ENCODE data around the gene RNF213.

Gene RNF213

GRCh38 chr17:80363120-80363515 is 102.5 kb downstream of the RNF213 start:
- no peak for TF ChIP-seq CTCF (IDR thresholded peaks at IDR 0.05; ENCODE audit: borderline replicate concordance, insufficient read depth, low read depth, low read length)
- no peak overlapping the region for H3K4me3 ChIP-seq (ENCODE audit: low read depth, low read length)

- no peak for TF ChIP-seq CTCF (IDR thresholded peaks at IDR 0.05; ENCODE audit: borderline replicate concordance, insufficient read depth, low read depth, low read length)
- H3K4me3 ChIP-seq (ENCODE audit: low read depth, low read length) = no peak overlapping the region
Measured at GRCh38 chr17:80363518-80364090, 103.0 kb downstream of the RNF213 start.

GRCh38 chr17:80364091-80364691 is 103.5 kb downstream of the RNF213 start:
- H3K4me3 ChIP-seq (ENCODE audit: low read depth, low read length) = no peak overlapping the region
- peak; percentile 23; the same call in 1 of the 2 replicates for TF ChIP-seq CTCF (IDR thresholded peaks at IDR 0.05; ENCODE audit: borderline replicate concordance, insufficient read depth, low read depth, low read length)

GRCh38 chr17:80365001-80365965 is 104.6 kb downstream of the RNF213 start:
- H3K4me3 ChIP-seq (ENCODE audit: low read depth, low read length) = no peak overlapping the region
- TF ChIP-seq CTCF (IDR thresholded peaks at IDR 0.05; ENCODE audit: borderline replicate concordance, insufficient read depth, low read depth, low read length) = no peak

- TF ChIP-seq CTCF (IDR thresholded peaks at IDR 0.05; ENCODE audit: borderline replicate concordance, insufficient read depth, low read depth, low read length) = no peak
- no peak overlapping the region for H3K4me3 ChIP-seq (ENCODE audit: low read depth, low read length)
Measured at GRCh38 chr17:80365983-80366382, 105.3 kb downstream of the RNF213 start.

- no peak overlapping the region for H3K4me3 ChIP-seq (ENCODE audit: low read depth, low read length)
- no peak for TF ChIP-seq CTCF (IDR thresholded peaks at IDR 0.05; ENCODE audit: borderline replicate concordance, insufficient read depth, low read depth, low read length)
Measured at GRCh38 chr17:80367503-80367902, 106.9 kb downstream of the RNF213 start.

Data from GM12875 (cell line).